Measurements from ENCODE around the gene ZNG1F. TPM values are rescaled to one million over a fixed set of nuclear protein-coding genes. Genes with fewer than 3 reads are reported as not detected.
"Not testable (repeated sequence)": the region's sequence is repeated elsewhere in the genome, so short reads cannot be mapped to it uniquely, and the experiment has no call there.

Gene ZNG1F
- polyA plus RNA-seq, 1 donor from 2014 or later, result 30.9 TPM

- Histone ChIP-seq H4K20me1 (ENCODE audit: insufficient read depth) (no peaks in the 10 kb centered on the region), H3K9me2 (ENCODE audit: insufficient read depth, low read length) (no peaks in the 10 kb centered on the region), H3K4me2 (ENCODE audit: low read length) (no peak overlapping the region), H3K4me3 (ENCODE audit: low read length) (no peak overlapping the region), H3K9me3 (ENCODE audit: low read length) (peaks cover 2% of the 10 kb centered on the region), H3K79me2 (replicated peaks; ENCODE audit: insufficient read depth, low read length) (no peaks in the 10 kb centered on the region), H3K36me3 (ENCODE audit: insufficient read depth, low read length) (no peaks in the 10 kb centered on the region), H3F3A (ENCODE audit: insufficient read depth, low read length, poor library complexity, severe bottlenecking) (no peaks in the 10 kb centered on the region), H3K27ac (ENCODE audit: low read length) (no peak overlapping the region), H2AFZ (ENCODE audit: low read depth, low read length) (no peak overlapping the region), H3K27me3 (ENCODE audit: insufficient read depth, low read depth, low read length) (peaks cover 10% of the 10 kb centered on the region), H3K9ac (ENCODE audit: low read length) (no peak overlapping the region)
- TF ChIP-seq MXI1 (conservative IDR thresholded peaks at IDR 0.05; ENCODE audit: poor library complexity, severe bottlenecking), result no peak
- TF ChIP-seq EZH2 (IDR thresholded peaks at IDR 0.05; ENCODE audit: borderline replicate concordance, insufficient read depth, low read length, poor library complexity, severe bottlenecking), result peak; percentile 48
These were observed 40.6 kb upstream of the ZNG1F start for GRCh38 chr9:41229408-41230401.

GRCh38 chr9:41219831-41220230, 30.7 kb upstream of the ZNG1F start:
- H3K79me2 ChIP-seq (replicated peaks; ENCODE audit: insufficient read depth, low read length); H3F3A ChIP-seq (ENCODE audit: insufficient read depth, low read length, poor library complexity, severe bottlenecking): not testable (repeated sequence)

GRCh38 chr9:41188439-41188838, 678 bp downstream of the ZNG1F start:
- H3F3A ChIP-seq (ENCODE audit: insufficient read depth, low read length, poor library complexity, severe bottlenecking); H3K9me3 ChIP-seq (ENCODE audit: low read length); H3K9me2 ChIP-seq (ENCODE audit: insufficient read depth, low read length); H2AFZ ChIP-seq (ENCODE audit: low read depth, low read length); H3K27me3 ChIP-seq (ENCODE audit: insufficient read depth, low read depth, low read length); H3K27ac ChIP-seq (ENCODE audit: low read length); H3K36me3 ChIP-seq (ENCODE audit: insufficient read depth, low read length); H3K79me2 ChIP-seq (replicated peaks; ENCODE audit: insufficient read depth, low read length); H3K4me2 ChIP-seq (ENCODE audit: low read length); H3K9ac ChIP-seq (ENCODE audit: low read length); H4K20me1 ChIP-seq (ENCODE audit: insufficient read depth); H3K4me3 ChIP-seq (ENCODE audit: low read length): not testable (repeated sequence)

More at GRCh38 chr9:41219831-41220230, 30.7 kb upstream of the ZNG1F start:
- H3K27me3 ChIP-seq (ENCODE audit: insufficient read depth, low read depth, low read length); H3K4me2 ChIP-seq (ENCODE audit: low read length); H3K27ac ChIP-seq (ENCODE audit: low read length); H3K9ac ChIP-seq (ENCODE audit: low read length); H4K20me1 ChIP-seq (ENCODE audit: insufficient read depth); H3K36me3 ChIP-seq (ENCODE audit: insufficient read depth, low read length); H2AFZ ChIP-seq (ENCODE audit: low read depth, low read length); H3K9me2 ChIP-seq (ENCODE audit: insufficient read depth, low read length); H3K4me3 ChIP-seq (ENCODE audit: low read length); H3K9me3 ChIP-seq (ENCODE audit: low read length): not testable (repeated sequence)

- not testable (repeated sequence) for H3K9me2 ChIP-seq (ENCODE audit: insufficient read depth, low read length); H3K79me2 ChIP-seq (replicated peaks; ENCODE audit: insufficient read depth, low read length); H3K9ac ChIP-seq (ENCODE audit: low read length); H3K4me3 ChIP-seq (ENCODE audit: low read length); H3K4me2 ChIP-seq (ENCODE audit: low read length); H3K36me3 ChIP-seq (ENCODE audit: insufficient read depth, low read length); H4K20me1 ChIP-seq (ENCODE audit: insufficient read depth); H3K9me3 ChIP-seq (ENCODE audit: low read length); H2AFZ ChIP-seq (ENCODE audit: low read depth, low read length); H3K27me3 ChIP-seq (ENCODE audit: insufficient read depth, low read depth, low read length); H3K27ac ChIP-seq (ENCODE audit: low read length); H3F3A ChIP-seq (ENCODE audit: insufficient read depth, low read length, poor library complexity, severe bottlenecking)
These were observed 14.1 kb downstream of the ZNG1F start for GRCh38 chr9:41174994-41175393.

GRCh38 chr9:41150116-41150515, 39.0 kb downstream of the ZNG1F start:
- not testable (repeated sequence) for H3K4me3 ChIP-seq (ENCODE audit: low read length)

GRCh38 chr9:41141878-41142277, 47.2 kb downstream of the ZNG1F start:
- H3K79me2 ChIP-seq (replicated peaks; ENCODE audit: insufficient read depth, low read length); H3K27me3 ChIP-seq (ENCODE audit: insufficient read depth, low read depth, low read length); H3K27ac ChIP-seq (ENCODE audit: low read length); H3K36me3 ChIP-seq (ENCODE audit: insufficient read depth, low read length); H3K4me2 ChIP-seq (ENCODE audit: low read length); H3F3A ChIP-seq (ENCODE audit: insufficient read depth, low read length, poor library complexity, severe bottlenecking); H2AFZ ChIP-seq (ENCODE audit: low read depth, low read length); H3K9ac ChIP-seq (ENCODE audit: low read length); H3K4me3 ChIP-seq (ENCODE audit: low read length); H4K20me1 ChIP-seq (ENCODE audit: insufficient read depth); H3K9me2 ChIP-seq (ENCODE audit: insufficient read depth, low read length); H3K9me3 ChIP-seq (ENCODE audit: low read length): not testable (repeated sequence)

More at GRCh38 chr9:41150116-41150515, 39.0 kb downstream of the ZNG1F start:
- H3F3A ChIP-seq (ENCODE audit: insufficient read depth, low read length, poor library complexity, severe bottlenecking); H3K9ac ChIP-seq (ENCODE audit: low read length); H3K4me2 ChIP-seq (ENCODE audit: low read length); H3K36me3 ChIP-seq (ENCODE audit: insufficient read depth, low read length); H3K9me3 ChIP-seq (ENCODE audit: low read length); H3K27me3 ChIP-seq (ENCODE audit: insufficient read depth, low read depth, low read length); H3K27ac ChIP-seq (ENCODE audit: low read length); H3K79me2 ChIP-seq (replicated peaks; ENCODE audit: insufficient read depth, low read length); H2AFZ ChIP-seq (ENCODE audit: low read depth, low read length); H4K20me1 ChIP-seq (ENCODE audit: insufficient read depth); H3K9me2 ChIP-seq (ENCODE audit: insufficient read depth, low read length): not testable (repeated sequence)

- H3K27me3 ChIP-seq (ENCODE audit: insufficient read depth, low read depth, low read length); H3F3A ChIP-seq (ENCODE audit: insufficient read depth, low read length, poor library complexity, severe bottlenecking); H3K27ac ChIP-seq (ENCODE audit: low read length); H3K9me3 ChIP-seq (ENCODE audit: low read length); H3K9ac ChIP-seq (ENCODE audit: low read length); H2AFZ ChIP-seq (ENCODE audit: low read depth, low read length); H3K9me2 ChIP-seq (ENCODE audit: insufficient read depth, low read length); H3K36me3 ChIP-seq (ENCODE audit: insufficient read depth, low read length); H4K20me1 ChIP-seq (ENCODE audit: insufficient read depth); H3K4me2 ChIP-seq (ENCODE audit: low read length); H3K79me2 ChIP-seq (replicated peaks; ENCODE audit: insufficient read depth, low read length); H3K4me3 ChIP-seq (ENCODE audit: low read length): not testable (repeated sequence)
These were observed 60.5 kb downstream of the ZNG1F start, which contains the start of gene FOXD4L6 for GRCh38 chr9:41128581-41128980. FOXD4L6 (minus strand) TSS chr9:41128681; CDS start chr9:41128383, 298 bp downstream.

Data from neural cell (in vitro differentiated cells).